Embryonic facial prominence (tissue), 1 donor: ENCODE data around the gene A1BG.
"Not testable (repeated sequence)": the region's sequence is repeated elsewhere in the genome, so short reads cannot be mapped to it uniquely, and the experiment has no call there.

Experiments used
- DNase-seq: peaks from one replicate; pipeline ENCODE4 v3.0.0-alpha.2; 2016; ENCODE audit errors: extremely low spot score

Gene A1BG

GRCh38 chr19:58386576-58387337, 33.5 kb upstream of the A1BG start, which contains the start of gene RPS5:
Gene RPS5, plus strand, starts transcription at chr19:58387269. Its CDS starts 869 bp downstream, at chr19:58388138.
- DNase-seq = peak; percentile 98

DNA sequence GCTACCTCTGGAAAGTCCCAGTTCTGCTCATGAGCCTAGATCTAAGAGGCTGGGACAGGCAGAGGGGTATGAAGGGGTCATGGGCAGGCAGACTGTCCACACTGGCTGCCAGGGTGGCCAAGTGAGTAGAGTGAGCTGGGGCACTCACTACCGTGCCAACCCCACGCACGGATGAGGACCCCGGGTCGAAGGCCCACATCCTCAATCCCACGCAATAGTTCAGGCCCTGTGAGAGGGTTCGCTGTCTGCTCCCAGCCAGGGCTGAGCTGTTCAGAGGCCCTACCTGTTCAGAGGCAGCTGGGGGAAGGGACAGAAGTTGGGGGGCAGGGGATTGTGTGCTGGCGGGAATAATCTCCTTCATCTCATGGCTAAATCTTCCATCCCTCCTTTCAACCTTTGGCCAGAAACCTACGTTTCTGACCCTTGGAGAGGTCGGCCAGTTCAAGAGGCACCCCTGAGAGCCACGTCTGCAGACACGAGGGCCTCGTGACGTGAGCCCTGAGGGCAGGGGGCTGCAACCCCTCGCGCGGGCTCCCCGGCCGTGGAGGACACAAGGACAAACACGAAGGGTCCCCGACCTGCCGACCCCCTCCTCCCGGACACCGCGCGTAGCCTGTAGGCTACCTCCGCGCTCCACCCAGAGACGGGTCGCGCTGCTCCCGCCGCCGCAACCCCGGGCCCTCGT, 32.7 kb upstream of the A1BG start:
- no peak for DNase-seq

- DNase-seq = no peak
These were observed 32.1 kb upstream of the A1BG start for GRCh38 chr19:58385313-58385890.

DNA sequence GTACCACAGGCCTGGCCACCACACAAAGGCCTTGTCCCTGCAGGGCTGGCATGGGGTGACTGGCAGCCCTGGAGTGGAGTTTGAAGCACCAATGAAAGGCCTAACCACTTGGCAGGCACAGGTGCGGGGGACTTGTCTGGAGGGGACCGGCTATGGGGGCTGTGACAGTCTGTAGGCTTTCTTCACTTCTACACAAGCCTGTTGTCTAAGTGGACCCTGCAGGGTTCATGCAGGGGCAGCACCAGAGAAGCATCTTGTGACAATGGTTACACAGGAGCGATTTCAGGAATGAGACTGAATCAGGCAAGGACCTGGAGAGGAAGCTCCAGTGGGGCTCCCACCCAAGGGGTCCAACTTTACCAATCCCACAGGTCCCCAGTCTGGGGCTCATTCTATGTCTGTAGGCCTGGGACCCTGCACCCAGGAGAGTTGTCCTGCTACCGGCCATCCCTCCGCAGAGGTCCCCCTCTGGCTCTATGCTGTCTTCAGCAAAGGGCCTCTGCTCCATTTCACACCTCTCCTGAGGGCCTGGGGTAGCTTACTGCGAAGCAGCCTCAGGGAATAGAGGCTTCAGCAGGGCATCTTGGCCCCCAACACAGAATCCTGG, 29.8 kb upstream of the A1BG start:
- no peak for DNase-seq

GRCh38 chr19:58381460-58382212, 28.3 kb upstream of the A1BG start:
- DNase-seq = no peak

- peak; percentile 99 for DNase-seq
These were observed 27.6 kb upstream of the A1BG start, which contains the start of gene ZNF837 for GRCh38 chr19:58380662-58381459. Gene ZNF837, minus strand, starts transcription at chr19:58381030. Its CDS starts 11,698 bp downstream, at chr19:58369332.

DNA sequence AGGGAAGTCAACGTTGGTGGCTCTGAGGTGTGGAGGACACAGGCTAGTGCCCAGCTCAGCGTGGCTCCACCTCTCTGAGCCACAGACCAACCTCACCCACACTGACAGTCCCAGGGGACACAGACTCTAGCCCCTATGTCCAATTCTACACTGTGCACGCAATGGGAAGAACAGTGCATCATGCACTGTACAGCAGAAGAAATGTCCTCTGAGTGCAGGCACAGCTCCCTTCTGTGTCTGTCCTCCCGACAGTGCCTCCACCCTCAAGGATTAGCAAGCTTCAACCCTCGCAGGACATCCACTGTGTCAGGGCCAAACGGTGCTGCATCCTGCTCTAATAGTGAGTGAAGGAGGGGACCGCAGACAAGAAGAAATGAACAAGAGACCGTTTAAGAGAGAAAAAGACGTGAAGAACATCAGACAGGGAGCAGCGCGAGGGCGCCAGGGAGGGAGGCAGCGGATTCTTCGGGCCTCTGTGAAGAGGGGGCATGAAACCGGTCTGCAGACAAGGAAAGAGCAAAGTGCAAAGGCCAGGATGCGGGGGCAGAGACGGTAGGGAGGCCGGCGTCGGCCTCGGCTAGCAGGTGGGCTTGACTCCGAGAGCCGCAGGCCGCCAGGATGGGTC, 26.9 kb upstream of the A1BG start:
- DNase-seq = no peak

- no peak for DNase-seq
These were observed 26.0 kb upstream of the A1BG start for GRCh38 chr19:58379246-58379645.

DNA sequence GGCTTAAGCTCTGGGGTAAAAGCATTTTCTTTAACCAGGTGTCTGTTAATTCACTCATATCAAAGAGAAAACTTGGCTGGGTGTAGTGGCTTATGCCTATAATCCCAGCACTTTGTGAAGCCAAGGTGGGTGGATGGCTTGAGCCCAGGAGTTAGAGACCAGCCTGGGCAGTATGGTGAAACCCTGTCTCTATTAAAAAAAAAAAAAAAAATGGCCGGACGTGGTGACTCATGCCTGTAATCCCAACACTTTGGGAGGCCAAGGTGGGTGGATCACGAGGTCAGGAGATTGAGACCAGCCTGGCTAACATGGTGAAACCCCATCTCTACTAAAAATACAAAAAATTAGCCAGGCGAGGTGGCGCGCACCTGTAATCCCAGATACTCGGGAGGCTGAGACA, 23.4 kb upstream of the A1BG start:
- not testable (repeated sequence) for DNase-seq

GRCh38 chr19:58374200-58374599, 20.9 kb upstream of the A1BG start:
- no peak for DNase-seq

- DNase-seq = no peak
These were observed 19.2 kb upstream of the A1BG start for GRCh38 chr19:58372311-58373133.

DNA sequence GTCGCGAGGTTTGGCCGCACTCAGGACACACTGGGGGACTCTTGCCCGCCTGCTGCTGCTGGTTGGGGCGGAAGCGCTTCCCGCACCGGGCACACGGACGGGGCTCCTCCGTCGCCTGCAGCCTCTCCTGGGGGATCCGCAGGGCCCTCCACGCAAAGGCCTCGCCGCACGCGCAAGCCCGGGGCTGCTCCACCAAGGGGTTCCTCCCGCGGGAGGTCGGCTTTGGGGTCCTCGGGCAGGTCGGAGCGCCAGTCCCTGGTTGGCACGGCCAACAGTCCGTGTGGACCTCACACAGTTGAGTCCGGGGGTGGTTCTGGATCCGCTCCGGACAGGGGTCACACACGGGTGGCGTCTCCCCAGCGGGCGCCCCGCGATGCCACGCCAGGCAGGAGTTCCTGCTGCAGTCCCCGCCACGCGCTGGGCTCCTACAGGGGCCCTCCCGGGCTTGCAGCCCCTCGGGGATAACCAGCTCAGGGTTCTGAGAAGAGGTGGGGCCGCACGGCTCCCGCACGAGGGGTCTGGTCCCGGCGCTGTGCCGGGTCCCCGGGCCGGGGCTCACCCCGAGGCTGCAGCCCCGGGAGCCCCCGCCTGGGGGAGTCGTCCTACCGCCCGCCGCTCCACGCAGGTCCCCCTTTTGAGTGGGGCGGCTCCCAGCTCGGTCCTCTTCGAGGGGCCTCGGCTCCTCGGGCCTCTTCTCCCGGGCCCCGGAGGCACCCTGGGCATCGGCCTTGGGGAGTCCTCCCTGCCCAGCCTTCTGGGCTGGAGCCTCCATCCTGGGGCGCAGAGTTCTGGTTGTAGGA, 15.5 kb upstream of the A1BG start:
- no peak for DNase-seq

DNA sequence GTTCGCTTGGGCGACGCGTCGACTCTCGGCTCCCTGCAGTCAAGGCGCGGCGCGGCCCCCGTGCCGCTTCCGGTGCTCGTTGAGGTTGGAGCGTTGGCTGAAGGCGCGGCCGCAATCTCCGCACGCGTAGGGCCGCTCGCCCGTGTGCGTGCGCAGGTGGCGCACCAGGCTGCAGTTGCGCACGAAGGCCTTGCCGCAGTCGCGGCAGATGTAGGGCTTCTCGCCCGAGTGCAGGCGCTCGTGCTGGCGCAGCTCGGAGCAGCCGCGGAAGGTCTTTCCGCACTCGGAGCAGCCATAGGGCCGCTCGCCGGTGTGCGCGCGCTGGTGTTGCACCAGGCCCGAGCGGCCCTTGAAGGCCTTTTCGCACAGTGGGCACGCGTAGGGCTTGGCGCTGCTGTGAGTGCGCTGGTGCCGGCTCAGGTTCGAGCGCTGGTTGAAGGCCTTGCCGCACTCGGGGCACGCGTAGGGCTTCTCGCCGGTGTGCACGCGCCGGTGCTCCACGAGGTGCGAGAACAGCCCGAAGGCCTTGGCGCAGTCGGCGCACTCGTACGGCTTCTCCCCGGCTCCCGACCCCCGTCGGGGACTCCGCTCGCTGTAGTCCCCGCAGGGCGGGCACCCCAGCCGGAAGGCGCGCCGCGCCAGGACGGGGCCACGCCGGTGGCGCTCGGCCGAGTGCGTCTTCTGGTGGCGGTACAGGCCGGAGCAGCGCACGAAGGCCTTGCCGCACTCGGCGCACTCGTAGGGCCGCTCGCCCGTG, 14.6 kb upstream of the A1BG start:
- no peak for DNase-seq

GRCh38 chr19:58366585-58367430, 13.5 kb upstream of the A1BG start:
- no peak for DNase-seq

DNA sequence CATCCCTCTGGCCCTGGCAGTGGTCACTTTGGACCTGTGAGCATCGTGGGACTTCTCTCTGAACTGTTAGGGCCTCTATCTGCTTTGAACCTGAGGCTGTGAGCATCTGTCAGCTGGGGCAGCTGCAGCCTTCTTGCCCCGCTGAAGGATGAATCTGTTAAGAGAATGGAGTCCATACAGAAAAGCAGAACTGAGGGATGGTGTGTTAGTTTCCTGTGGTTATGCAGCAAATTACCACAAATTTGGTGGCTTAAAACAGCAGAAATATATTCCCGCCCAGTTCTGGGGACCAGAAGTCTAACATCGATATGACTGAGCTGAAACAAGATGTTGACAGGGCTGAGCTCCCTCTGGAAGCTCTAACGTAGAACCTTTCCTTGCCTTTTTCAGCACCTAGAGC, 10.9 kb upstream of the A1BG start:
- no peak for DNase-seq

DNA sequence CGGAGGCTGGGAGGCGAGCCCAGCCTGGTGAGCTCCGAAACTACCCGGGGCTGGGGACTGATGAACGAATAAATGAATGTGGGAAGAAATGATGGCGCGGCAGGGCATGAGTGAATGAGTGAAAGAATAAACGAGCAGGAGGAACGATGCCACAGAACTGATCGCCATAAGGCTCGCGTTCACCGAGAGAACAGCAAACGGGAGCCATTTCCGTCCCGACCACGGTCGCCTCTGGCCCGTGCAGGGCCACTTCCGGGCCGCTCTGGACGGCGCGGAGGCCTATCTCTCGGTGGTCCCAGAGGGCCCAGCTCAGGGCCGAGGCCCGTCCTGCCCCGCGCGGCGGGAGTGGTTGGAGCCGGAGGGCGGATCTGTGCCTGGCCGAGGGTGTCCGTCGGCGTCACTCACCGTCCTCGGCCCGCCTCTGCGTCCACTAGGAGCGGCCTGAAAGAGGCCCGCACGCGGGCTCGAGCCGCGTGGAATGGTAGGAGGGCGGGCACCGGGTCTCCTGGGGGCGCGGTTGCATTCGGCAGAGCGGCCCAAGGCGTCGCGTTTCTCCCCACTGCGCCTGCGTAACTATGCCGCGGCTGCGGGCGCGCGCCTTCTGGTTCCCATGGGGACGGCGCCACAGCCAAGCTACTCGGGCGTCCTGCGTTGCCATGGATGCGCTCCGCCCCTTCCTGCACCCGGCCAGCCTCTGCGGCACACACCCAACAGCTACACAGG, 9.1 kb upstream of the A1BG start, which contains the start of gene ZNF497:
Gene ZNF497 (minus strand): TSS at position 480 of the 723 bp plus-strand sequence. CDS start 5,116 bp downstream, outside the sequence.
- peak; percentile 86 for DNase-seq
